ENCODE data around the gene LHX4.

Gene LHX4

DNA sequence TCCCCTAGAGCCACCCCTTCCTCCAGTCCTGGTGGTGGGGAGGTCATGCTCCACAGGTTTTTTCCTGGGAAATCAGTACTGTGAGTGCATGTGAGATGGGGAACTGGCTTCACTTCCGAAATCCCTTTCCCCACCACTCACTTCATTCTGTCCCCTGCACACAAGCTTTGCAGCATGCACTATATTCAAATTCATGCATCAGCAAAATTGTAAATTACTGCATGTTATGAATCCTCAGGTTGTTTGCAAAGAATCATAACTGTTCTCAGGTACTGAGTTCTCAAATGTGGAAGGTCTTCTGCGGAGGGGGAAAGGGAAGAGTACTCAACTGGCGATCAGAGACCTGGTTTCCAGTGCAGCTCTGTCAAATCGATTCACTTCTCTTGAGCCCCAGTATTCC, 42.3 kb downstream of the LHX4 start:
- no peak for DNase-seq (ENCODE audit: low read depth)

DNA sequence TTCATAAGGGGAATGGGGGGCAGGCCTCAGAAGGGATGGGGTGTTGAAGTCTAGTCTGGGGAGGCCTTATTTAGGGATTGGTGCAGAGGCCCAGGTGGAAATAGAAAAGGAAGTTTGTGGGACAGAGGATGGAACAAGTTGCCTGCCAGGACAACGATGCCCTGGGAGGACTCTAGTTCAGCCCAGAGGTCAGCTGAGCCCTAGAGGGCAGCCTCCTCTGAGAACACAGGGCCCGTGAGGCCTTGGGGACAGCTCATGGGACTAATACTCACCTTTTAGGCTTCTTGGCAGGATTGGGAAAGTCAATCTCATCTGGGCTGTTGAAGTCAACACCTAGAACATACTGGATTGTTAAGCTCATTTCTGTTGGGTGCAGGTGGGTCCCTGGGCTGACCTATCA, 43.0 kb downstream of the LHX4 start:
- no peak for DNase-seq (ENCODE audit: low read depth)

DNA sequence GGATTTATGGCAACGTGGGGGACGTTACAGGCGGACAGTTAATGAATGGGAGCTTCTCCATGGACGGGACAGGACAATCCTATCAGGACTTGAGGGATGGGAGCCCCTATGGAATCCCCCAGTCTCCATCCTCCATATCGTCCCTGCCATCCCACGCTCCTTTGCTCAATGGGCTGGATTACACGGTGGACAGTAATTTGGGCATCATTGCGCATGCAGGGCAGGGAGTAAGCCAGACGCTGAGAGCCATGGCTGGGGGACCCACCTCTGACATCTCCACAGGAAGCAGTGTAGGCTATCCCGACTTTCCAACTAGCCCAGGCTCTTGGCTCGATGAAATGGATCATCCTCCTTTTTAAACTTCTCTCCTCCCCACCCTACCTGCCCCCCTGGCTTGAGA, 44.2 kb downstream of the LHX4 start:
- no peak for DNase-seq (ENCODE audit: low read depth)

DNA sequence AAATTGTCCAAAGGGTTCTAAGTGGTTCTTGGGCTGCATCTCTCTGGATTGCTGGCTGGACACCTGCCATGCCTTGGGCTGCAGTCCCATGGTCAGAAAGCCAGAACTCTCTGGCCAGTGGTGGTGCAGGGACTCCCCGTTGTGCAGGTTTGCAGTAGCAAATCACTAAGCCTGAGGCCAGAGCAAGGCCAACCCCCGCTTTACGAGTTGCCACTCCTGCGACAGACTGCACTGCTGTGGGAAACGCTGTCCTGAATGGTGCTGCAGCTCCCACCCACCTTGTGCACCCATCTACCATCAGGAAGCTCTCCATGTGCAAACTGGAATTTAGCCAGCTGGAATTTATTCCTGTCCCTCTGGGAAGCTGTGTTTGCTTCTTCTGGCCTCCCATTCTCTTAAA, 45.7 kb downstream of the LHX4 start:
- DNase-seq (ENCODE audit: low read depth) = no peak

DNA sequence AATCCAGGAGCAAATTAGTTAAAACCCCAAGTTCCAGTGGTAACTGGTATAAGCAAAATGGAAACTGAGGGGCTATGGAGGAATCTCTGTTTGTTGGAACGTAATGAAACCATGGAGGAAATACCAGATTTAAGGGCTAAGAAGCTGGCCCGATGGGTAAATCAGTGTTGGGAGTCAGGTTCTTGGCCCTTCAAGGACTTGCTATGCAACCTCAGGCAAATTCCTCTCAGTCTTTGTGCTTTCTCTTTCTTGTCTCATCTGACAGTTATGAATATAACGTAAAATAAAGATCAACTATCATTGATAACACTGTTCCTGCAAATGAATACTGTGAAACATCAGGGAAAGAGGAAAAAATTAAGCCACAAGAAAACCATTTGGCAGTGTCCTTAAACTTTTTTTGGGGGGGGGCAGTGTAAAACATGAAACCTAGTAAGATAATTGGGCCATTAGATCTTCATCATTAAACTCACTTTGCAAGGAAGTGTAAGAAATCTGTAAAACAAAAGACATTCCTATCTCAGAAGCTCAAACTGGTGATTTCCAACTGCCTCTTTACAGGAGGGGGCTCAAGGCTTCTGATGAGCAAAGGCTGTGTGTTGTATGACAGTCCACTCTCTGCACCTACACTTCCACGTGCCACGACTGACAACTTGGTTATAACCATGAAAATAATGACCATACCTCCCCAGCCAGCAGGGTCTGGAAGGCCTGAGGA, 47.6 kb downstream of the LHX4 start:
- DNase-seq (ENCODE audit: low read depth) = no peak

DNA sequence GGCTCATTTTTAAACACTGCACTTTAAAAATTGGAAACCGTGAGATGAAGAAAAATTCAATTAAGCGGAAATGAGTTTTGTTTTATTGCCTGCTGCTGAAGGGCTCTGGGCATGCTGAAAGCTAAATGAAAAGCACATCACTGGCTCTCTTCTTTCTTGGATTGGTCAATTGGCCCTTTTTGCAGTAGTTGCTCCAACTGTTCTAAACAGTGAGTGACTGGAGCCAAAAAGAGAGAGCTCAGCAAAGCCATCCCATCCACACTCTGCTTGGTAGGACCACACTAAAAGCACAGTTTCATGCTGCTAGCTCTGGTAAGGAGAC, 48.1 kb downstream of the LHX4 start:
- no peak for DNase-seq (ENCODE audit: low read depth)

DNA sequence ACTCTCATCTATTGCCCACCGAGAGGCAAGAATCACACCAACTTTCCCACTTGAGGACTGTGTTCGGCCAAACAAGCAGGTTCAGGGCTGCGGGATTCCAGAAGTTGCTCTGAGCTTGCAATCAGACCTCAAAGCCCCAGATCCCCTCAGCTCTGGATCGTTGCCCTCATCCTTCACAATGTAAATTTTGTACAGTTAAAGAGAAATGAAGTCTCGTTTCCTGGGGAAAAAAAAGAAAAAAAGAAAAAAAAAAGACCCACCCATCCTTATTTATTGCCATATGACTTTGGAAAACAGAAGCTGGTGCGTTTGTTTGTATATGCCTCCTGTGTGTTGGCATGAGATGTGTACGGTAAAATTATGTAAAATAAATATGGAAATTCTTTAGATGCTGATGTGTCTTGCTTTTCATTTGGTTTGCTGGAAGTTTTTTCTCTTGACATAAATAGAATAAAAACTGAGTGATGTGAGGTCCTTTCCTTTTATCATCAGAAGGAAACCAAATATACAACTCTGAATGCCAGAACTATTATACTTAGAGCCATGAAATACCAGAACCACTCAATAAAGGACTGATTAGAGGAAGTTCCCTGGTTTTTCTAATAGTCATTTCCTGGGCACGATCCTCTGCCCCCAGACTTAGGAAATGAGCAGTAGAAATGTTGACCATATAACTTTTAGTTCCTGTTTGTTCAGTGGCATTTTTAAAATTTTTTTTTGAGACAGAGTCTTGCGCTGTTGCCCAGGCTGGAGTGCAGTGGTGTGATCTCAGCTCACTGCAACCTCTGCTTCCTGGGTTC, 48.7 kb downstream of the LHX4 start:
- no peak for DNase-seq (ENCODE audit: low read depth)

DNA sequence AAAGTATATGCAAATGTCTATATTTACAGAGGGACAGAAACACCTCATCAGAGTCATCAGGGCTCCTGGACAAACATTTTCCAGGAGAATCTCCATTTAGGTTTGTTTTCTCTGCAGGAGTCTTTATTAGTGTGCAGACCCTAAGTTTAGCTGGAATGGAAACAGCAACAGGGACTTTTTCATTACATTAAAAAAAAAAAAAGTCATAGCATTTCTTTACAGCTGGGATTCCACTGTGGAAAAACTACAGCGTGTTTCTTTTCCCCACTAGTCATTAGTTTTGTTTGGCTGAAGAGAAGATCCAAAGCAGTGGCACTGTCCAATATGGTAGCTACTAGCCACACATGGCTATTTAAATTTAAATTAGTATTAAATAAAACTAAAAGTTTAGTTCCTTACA, 49.6 kb downstream of the LHX4 start:
- no peak for DNase-seq (ENCODE audit: low read depth)

DNA sequence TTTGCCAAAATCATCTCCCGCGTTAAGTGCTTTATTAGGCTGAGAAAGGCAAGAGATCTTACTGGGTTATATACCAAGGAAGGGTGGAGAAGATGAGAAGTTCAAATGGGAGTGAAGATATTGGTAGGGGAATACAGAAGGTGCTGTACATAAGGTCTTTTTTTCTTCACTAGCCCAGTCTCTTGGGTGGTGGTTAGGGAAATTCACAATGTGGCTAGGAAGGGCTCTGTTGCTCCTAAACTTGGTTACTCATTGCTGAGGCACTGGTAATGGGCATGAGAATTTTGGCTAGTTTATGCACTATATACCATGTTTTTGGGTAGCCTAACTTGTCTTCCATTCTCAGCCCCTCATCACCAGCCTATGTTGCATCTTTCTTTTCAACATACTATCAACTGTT, 50.6 kb downstream of the LHX4 start:
- DNase-seq (ENCODE audit: low read depth) = no peak

DNA sequence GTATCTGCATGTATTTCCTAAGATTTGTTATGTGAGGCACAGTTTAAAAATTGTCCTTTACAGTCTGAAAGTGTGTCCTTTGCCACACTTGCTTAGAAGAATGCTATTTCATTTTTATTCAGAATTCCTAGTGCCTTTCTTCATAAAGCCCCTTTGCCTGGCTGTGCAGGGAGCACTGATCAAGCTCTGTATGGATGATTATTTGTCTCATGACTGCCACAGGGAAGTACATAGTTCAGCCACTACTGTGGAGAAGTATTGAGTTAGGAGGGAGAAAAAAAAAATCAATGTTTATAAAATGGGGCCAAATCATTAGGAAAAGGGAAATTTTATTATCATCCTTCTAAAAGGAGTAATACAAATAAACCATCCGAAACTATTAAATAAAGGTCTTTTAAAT, 51.4 kb downstream of the LHX4 start:
- no peak for DNase-seq (ENCODE audit: low read depth)

DNA sequence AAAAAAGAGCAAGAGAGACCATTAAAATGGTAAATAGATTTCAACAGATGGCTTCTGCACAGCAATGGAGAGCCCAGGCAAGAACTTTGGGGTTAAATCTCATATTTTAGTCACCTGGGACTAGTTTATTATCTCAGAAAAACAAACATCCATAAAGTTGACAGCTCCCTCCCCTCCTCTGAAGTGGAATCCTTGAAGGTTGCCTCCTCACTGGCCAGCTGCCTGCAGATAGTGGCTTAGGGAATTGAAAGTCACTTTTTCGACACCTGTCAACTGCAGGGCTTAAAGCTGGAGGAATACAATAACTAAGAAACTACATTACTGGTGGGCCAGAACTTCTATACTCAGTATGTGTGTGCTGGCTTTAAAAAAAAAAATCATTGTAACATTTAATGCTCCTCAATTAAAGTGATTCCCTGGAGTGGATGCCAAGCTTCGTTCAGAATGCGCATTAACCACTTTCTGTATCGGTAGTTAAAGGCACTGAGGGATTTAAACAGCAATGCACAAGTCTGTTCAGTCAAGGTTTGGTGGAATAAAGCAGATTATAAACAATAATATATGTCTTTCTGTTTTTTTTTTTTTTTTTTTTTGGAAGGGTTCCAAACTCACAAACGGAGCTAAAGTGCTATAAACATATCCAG, 52.5 kb downstream of the LHX4 start:
- DNase-seq (ENCODE audit: low read depth) = no peak

DNA sequence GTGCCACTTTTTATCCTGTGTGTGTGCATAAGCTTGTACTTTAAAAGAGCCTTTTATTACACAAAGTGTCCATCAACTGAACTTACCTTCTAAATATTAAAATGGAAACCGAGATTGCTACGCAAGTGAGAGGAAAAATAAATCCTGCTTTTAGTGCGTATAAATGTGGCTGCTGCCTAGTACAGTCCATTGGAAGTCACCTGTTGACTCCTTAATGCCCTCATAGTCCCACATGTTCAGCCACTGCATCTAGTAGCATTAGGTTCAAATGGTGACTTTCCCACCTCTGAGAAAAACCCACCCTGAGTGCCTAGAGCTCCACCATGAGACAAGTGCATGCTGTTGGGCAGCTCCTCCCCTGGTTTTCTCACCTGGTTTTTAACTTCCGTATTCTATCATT, 53.0 kb downstream of the LHX4 start:
- DNase-seq (ENCODE audit: low read depth) = no peak

DNA sequence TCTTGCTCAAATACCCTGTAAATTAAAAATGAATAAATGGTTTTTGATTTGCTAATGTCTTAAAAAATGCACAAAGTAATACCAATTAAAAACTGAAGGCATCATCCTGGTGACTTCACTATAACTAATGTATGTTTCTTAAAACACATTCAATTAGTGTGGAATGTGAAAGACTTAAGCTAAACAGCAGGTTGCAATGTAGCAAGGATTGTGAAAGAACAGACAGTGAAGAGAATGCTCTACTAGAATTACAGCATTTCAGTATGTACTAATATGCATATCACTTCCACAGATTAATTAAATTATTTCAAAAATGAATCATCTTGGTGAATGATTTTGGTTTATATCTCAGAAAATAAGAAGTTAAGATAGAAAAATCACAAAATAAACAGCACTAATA, 56.4 kb downstream of the LHX4 start:
- no peak for DNase-seq (ENCODE audit: low read depth)

DNA sequence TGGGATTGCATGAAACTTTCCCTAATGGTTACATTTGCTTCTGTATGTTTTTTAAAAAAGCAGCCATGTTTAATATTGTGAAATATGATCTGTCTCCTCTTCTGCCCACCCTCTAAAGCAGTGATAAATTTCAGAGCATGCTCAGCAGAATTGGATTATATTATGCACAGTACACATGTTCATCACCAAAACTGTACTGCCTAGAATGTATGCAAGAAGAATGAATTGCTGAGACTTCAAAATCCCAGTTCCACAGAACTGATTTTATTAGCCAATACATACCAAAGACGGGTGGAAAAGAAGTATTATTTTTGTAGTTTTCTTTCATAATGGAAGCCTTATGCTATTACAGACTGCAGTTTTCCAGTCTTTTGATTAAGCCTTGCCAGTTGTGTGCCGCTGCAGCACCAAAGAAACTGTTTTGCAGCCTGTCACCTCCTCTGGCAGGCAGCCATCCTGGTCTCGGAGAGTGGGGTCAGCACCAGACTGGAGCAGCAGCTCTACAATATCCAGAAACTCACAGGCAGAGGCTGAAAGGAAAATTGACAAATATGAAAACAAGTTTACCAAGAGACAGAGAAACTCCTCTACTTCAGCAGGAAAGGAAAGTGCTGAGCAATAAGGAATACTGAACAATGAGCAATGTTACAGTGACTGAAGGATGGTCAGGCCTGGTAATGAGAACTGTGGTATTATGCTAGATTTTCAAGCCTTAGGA, 58.1 kb downstream of the LHX4 start:
- no peak for DNase-seq (ENCODE audit: low read depth)

DNA sequence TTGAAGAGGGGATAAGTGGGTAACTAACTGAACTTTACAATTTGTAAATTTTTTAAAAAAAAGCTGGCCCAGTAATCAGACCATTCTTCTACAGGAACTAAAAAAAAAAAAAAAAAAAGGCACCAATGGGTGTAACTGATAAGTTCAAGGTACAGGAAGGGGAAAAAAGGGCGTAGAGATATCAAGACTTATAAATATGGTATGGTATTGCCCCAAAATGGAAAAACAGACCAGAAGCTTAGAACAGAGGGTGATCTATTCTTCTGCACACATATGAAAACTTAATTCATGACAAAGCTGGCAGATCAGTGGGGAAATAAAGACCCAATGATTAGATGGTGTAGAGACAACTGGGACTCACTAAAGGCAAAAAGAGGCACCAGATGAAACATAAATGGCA, 58.9 kb downstream of the LHX4 start:
- no peak for DNase-seq (ENCODE audit: low read depth)

DNA sequence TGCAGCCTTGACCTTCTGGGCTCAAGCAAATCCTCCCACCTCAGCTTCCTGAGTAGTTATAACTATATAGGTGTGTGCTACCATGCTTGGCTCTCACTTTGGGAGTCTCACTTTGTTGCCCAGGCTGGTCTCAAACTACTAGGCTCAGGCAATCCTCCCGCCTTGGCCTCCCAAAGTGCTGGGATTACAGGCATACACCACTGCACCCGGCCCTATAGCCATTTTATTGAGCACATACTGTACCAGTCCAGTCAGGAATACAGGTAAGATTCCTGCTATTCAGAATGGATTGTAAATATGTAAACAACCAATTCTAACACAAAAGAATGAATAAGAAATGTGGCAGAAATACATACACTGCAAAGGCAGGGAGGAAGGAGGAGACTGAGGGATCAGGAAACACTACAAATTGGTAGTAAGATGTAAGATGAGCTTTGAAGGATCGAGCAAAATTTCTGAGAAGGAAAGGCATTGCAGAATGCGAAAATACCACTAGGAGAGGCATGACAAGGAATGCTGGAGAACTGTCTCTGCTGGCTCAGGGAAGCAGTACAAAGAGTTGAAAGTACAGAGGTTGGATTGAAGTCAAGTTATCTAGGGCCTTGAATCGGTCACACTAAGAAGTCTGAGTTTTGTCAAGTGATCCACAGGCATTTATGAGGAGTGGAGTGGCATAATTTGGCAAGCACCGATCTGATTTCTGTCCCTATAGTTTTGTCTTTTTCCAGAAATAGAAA, 60.4 kb downstream of the LHX4 start:
- no peak for DNase-seq (ENCODE audit: low read depth)

DNA sequence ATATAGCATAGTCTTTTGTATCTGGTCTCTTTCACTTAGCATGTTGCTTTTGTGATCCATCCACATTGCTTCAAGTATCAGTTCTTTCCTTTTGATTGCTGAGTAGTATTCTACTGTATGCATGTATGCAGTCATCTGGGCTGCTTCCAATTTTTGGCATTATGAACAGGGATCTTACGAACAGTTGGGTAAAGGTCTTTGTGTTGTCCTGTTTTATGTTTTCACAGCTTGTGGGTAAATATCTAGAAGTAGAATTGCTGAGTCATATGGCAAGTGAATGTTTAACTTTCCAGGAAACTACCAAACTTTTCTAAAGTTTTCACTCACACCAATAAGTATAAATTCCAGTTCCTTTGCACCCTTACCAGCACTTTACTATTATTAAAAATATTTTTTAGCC, 60.9 kb downstream of the LHX4 start:
- DNase-seq (ENCODE audit: low read depth) = no peak

DNA sequence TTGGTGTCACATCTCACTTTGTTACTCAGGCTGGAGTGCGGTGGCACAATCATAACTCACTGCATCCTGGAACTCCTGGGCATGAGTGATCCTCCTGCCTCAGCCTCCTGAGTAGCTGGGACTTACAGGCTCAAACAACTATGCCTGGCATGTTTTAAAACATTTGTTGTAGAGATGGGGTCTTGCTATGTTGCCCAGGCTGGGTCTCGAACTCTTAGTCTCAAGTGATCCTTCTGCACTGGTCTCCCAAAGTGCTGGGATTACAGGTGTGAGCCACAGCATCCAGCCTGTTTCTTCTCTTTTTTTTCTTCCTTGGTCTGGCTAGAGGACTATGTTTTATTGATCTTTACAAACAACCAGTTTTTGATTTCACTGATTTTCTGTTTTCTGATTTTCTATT, 64.6 kb downstream of the LHX4 start:
- no peak for DNase-seq (ENCODE audit: low read depth)

DNA sequence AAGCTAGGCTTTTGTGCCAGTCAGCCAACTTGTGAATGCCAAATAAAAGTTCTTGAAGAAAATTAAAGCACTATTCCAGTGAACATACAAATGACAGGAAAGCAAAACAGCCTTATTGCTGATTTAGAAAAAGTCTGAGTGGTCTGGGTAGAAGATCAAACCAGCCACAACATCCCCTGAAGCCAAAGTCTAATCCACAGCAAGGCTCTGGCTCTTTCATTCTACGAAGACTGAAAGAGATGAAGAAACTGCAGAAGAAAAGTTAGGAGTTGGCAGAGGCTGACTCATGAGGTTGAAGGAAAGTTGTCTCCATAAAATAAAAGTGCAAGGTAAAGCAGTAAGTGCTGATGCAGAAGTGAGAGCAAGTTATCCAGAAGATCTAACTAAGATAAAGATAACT, 65.9 kb downstream of the LHX4 start:
- DNase-seq (ENCODE audit: low read depth) = no peak

DNA sequence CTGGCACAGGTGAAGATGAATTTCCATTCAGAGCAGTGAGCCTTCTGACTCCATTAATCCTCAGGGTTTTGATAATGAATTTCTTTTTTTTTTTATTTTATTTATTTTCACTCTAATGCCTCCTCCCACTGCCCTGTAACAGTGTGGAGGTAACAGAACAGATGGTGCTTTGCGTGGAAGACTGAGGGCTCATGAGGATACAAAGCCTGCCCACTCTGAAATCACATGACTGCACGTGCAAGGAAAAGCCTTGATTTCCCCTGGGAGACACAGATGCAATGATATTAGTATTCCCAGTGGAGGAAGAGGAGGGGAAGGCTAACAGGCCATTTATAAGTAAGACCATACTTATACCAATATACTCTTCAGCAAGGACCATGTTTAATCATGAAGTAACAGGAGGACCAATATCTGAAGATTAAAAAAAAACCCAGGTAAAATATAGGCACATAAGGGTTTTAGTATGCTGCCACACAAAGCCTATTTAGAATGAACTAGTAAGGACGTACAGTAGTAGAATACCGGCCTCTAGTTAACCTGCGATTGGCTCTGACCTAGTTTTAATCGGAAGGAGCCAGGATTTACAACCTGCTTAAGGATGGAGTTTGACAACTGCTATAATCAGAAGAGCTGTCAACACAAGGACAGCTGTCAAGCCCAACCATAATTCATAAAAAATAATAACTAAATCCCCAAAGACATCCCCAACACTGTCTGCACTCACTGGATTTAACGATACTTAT, 69.6 kb downstream of the LHX4 start:
- no peak for DNase-seq (ENCODE audit: low read depth)

DNA sequence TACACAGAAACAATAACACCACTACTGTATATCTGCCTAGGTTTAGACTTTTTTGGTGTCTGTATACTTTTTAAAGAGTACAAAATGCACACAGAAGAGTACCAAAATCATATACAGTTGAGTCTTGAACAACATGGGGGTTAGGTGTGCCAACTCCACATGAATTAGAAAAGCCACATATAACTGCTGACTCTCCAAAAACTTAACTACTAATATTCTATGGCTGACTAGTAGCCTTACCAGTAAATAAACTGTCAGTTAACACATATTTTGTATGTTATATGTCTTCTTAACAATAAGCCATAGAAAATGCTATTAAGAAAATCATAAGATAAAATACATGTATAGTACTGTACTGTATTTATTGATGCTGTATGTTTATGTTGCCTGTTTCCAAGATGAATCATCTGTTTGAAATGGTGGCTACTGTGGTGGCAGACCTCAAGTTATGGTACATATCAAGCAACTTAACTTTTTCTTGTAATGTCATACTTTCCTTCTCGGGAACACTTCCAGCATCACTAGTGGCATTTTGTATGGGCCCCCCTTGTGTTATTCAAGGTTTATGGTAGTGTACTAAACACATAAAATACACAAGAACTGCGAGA, 71.2 kb downstream of the LHX4 start:
- DNase-seq (ENCODE audit: low read depth) = no peak

Data from stimulated activated CD4-positive, alpha-beta T cell treated with anti-CD3 and anti-CD28 coated beads, Interleukin-2, amount 100 ng/mL, for 4 hours (primary cell).